ENCODE results near the gene SPINDOC. TPM values are rescaled to one million over a fixed set of nuclear protein-coding genes. Genes with fewer than 3 reads are reported as not detected.

Gene SPINDOC
- total and polyA plus RNA-seq, 4 donors, result 0.42 to 3.8 (median 2.9) TPM

- Histone ChIP-seq H3K4me3 (ENCODE audit: low read depth in 1 of 3, low read length in 3 of 3) (no peak overlapping the region), H3K27me3 (ENCODE audit: control insufficient read depth in 4 of 4, insufficient read depth in 4 of 4, low read length in 3 of 4) (no peaks in the 10 kb centered on the region), H3K9me3 (ENCODE audit: control insufficient read depth in 4 of 4, low read length in 3 of 4) (peaks cover 0 to 9% (median 3%) of the 10 kb centered on the region in 4 donors), H3K9ac (ENCODE audit: low read depth in 1 of 2, low read length in 2 of 2) (no peak overlapping the region), H3K27ac (ENCODE audit: low read depth in 1 of 2, low read length in 2 of 2) (no peak overlapping the region), H3K4me1 (ENCODE audit: control insufficient read depth in 4 of 4, insufficient read depth in 4 of 4, low read length in 3 of 4) (no peaks in the 10 kb centered on the region), H3K36me3 (ENCODE audit: control insufficient read depth in 4 of 4, insufficient read depth in 3 of 4, low read depth in 1 of 4, low read length in 3 of 4) (no peaks in the 10 kb centered on the region)
- no peak for TF ChIP-seq YY1 (IDR thresholded peaks at IDR 0.05)
- TF ChIP-seq SP1 (IDR thresholded peaks at IDR 0.05), result no peak
- TF ChIP-seq, protein P1, sequence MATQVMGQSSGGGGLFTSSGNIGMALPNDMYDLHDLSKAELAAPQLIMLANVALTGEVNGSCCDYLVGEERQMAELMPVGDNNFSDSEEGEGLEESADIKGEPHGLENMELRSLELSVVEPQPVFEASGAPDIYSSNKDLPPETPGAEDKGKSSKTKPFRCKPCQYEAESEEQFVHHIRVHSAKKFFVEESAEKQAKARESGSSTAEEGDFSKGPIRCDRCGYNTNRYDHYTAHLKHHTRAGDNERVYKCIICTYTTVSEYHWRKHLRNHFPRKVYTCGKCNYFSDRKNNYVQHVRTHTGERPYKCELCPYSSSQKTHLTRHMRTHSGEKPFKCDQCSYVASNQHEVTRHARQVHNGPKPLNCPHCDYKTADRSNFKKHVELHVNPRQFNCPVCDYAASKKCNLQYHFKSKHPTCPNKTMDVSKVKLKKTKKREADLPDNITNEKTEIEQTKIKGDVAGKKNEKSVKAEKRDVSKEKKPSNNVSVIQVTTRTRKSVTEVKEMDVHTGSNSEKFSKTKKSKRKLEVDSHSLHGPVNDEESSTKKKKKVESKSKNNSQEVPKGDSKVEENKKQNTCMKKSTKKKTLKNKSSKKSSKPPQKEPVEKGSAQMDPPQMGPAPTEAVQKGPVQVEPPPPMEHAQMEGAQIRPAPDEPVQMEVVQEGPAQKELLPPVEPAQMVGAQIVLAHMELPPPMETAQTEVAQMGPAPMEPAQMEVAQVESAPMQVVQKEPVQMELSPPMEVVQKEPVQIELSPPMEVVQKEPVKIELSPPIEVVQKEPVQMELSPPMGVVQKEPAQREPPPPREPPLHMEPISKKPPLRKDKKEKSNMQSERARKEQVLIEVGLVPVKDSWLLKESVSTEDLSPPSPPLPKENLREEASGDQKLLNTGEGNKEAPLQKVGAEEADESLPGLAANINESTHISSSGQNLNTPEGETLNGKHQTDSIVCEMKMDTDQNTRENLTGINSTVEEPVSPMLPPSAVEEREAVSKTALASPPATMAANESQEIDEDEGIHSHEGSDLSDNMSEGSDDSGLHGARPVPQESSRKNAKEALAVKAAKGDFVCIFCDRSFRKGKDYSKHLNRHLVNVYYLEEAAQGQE (IDR thresholded peaks at IDR 0.05), result no peak
- TF ChIP-seq CTCF (IDR thresholded peaks at IDR 0.05; ENCODE audit: low read depth, low read length, missing input control), result no peak
- no peak for TF ChIP-seq FOXA1 (IDR thresholded peaks at IDR 0.05)
- TF ChIP-seq TAF1 (conservative IDR thresholded peaks at IDR 0.05), result no peak
- TF ChIP-seq JUND (IDR thresholded peaks at IDR 0.05), result no peak
- no peak for TF ChIP-seq ZBTB33 (IDR thresholded peaks at IDR 0.05)
- TF ChIP-seq RAD21 (IDR thresholded peaks at IDR 0.05), result no peak
- TF ChIP-seq HNF4A (conservative IDR thresholded peaks at IDR 0.05), result no peak
- no peak for TF ChIP-seq FOXA2 (IDR thresholded peaks at IDR 0.05)
- no peak for TF ChIP-seq HNF4G (IDR thresholded peaks at IDR 0.05)
- TF ChIP-seq GABPA (IDR thresholded peaks at IDR 0.05 in 1 of 2, conservative IDR thresholded peaks at IDR 0.05 in 1 of 2), result no peak
- no peak for TF ChIP-seq ATF3 (IDR thresholded peaks at IDR 0.05)
- no peak for TF ChIP-seq MAX (IDR thresholded peaks at IDR 0.05)
- no peak for TF ChIP-seq NR2F2 (IDR thresholded peaks at IDR 0.05)
- no peak for TF ChIP-seq EGR1 (IDR thresholded peaks at IDR 0.05; ENCODE audit: low read depth in 2 of 2)
- TF ChIP-seq RXRA (IDR thresholded peaks at IDR 0.05), result no peak
- no peak for DNase-seq (ENCODE audit: low spot score)
These were observed 20.1 kb upstream of the SPINDOC start for GRCh38 chr11:63793161-63793560.

Measured in liver (tissue), 9 donors.